WTC11 (cell line): ENCODE results near the gene NPAS2. TPM values are rescaled to one million over a fixed set of nuclear protein-coding genes. Genes with fewer than 3 reads are reported as not detected.

Experiments used
- ATAC-seq: fragments of 200-7000 bp; cut with Tn5 transposase; 2 replicates; pipeline ENCODE4 v1.10.0; 2021; ENCODE audit warnings: mild to moderate bottlenecking, moderate library complexity
- CTCF ChIA-PET: fragments of 300-600 bp; sonication (Branson Sonifier 250); formaldehyde crosslinking; loops from one replicate; lab custom pipeline; 2021; ENCODE audit warnings: antibody characterized with exemption; lab: Charles Lee
- POLR2A ChIA-PET: fragments of 350-600 bp; sonication (Branson Sonifier 250); formaldehyde crosslinking; loops from one replicate; lab custom pipeline; 2021; ENCODE audit warnings: antibody characterized with exemption; lab: Charles Lee
- DNase-seq: peaks from one replicate; pipeline ENCODE4 v3.0.0; 2021; ENCODE audit warnings: low spot score
- H3K27ac Mint-ChIP-seq: 2 replicates; pipeline ENCODE4 v1.8.0; 2021; ENCODE audit warnings: mixed read lengths
- H3K27me3 Mint-ChIP-seq: 2 replicates; pipeline ENCODE4 v1.8.0; 2021; ENCODE audit warnings: low read depth, mild to moderate bottlenecking, moderate library complexity, mixed read lengths
- H3K36me3 Mint-ChIP-seq: 2 replicates; pipeline ENCODE4 v1.8.0; 2021; ENCODE audit warnings: mixed read lengths
- H3K4me1 Mint-ChIP-seq: 2 replicates; pipeline ENCODE4 v1.8.0; 2022; ENCODE audit warnings: mixed read lengths
- H3K4me3 Mint-ChIP-seq: 2 replicates; pipeline ENCODE4 v1.8.0; 2021; ENCODE audit warnings: mild to moderate bottlenecking, moderate library complexity, mixed read lengths
- H3K9me3 Mint-ChIP-seq: 2 replicates; pipeline ENCODE4 v1.8.0; 2021; ENCODE audit warnings: mixed read lengths
- ATF1 ChIP-seq: sonication (generic); formaldehyde crosslinking; IDR thresholded peaks from 2 replicates; pipeline ENCODE4 v1.8.1; 2023; ENCODE audit warnings: mild to moderate bottlenecking, moderate library complexity, missing genetic modification reagents
- CREB1 ChIP-seq: sonication (generic); formaldehyde crosslinking; IDR thresholded peaks from 2 replicates; pipeline ENCODE4 v1.8.0; 2023; ENCODE audit warnings: mild to moderate bottlenecking, missing genetic modification reagents
- CREM ChIP-seq: sonication (generic); formaldehyde crosslinking; IDR thresholded peaks from 2 replicates; pipeline ENCODE4 v1.8.1; 2022; ENCODE audit warnings: mild to moderate bottlenecking, missing genetic modification reagents, moderate library complexity
- FOXK1 ChIP-seq: sonication (generic); formaldehyde crosslinking; IDR thresholded peaks from 2 replicates; pipeline ENCODE4 v1.8.0; 2022; ENCODE audit warnings: mild to moderate bottlenecking, moderate library complexity, missing genetic modification reagents
- FOXP1 ChIP-seq: sonication (generic); formaldehyde crosslinking; IDR thresholded peaks from 2 replicates; pipeline ENCODE4 v1.8.0; 2022; ENCODE audit warnings: missing genetic modification reagents, mild to moderate bottlenecking, moderate library complexity, borderline replicate concordance
- JAZF1 ChIP-seq: fragments of 250-450 bp; sonication (Bioruptor Pico); IDR thresholded peaks from 2 replicates; pipeline ENCODE4 v1.9.0; 2021; ENCODE audit warnings: moderate library complexity, mild to moderate bottlenecking, inconsistent platforms
- JUN ChIP-seq: sonication (generic); formaldehyde crosslinking; IDR thresholded peaks from 2 replicates; pipeline ENCODE4 v1.8.0; 2023; ENCODE audit warnings: mild to moderate bottlenecking, missing genetic modification reagents
- MXD4 ChIP-seq: fragments of 250-450 bp; sonication (Bioruptor Pico); IDR thresholded peaks from 2 replicates; pipeline ENCODE4 v1.8.0; 2021; ENCODE audit warnings: mild to moderate bottlenecking, moderate library complexity, borderline replicate concordance
- MYBL2 ChIP-seq: sonication (generic); formaldehyde crosslinking; IDR thresholded peaks from 2 replicates; pipeline ENCODE4 v1.8.1; 2023; ENCODE audit warnings: mild to moderate bottlenecking, moderate library complexity, missing genetic modification reagents
- NFE2L1 ChIP-seq: sonication (generic); formaldehyde crosslinking; IDR thresholded peaks from 2 replicates; pipeline ENCODE4 v1.8.1; 2023; ENCODE audit warnings: missing genetic modification reagents
- NR1H2 ChIP-seq: sonication (generic); formaldehyde crosslinking; IDR thresholded peaks from 2 replicates; pipeline ENCODE4 v1.9.0; 2021; ENCODE audit warnings: mild to moderate bottlenecking, moderate library complexity, missing genetic modification reagents
- SMAD4 ChIP-seq: sonication (generic); formaldehyde crosslinking; IDR thresholded peaks from 2 replicates; pipeline ENCODE4 v1.8.0; 2022; ENCODE audit warnings: mild to moderate bottlenecking, missing genetic modification reagents
- TEAD1 ChIP-seq: sonication (generic); formaldehyde crosslinking; IDR thresholded peaks from 2 replicates; pipeline ENCODE4 v1.8.0; 2022; ENCODE audit warnings: mild to moderate bottlenecking, missing genetic modification reagents
- TP53 ChIP-seq: sonication (generic); formaldehyde crosslinking; IDR thresholded peaks from 2 replicates; pipeline ENCODE4 v1.8.1; 2023; ENCODE audit warnings: mild to moderate bottlenecking, missing genetic modification reagents
- ZBTB21 ChIP-seq: sonication (generic); formaldehyde crosslinking; IDR thresholded peaks from 2 replicates; pipeline ENCODE4 v1.8.1; 2023; ENCODE audit warnings: mild to moderate bottlenecking, missing genetic modification reagents, borderline replicate concordance
- ZNF121 ChIP-seq: sonication (generic); formaldehyde crosslinking; IDR thresholded peaks from 2 replicates; pipeline ENCODE4 v1.8.0; 2023; ENCODE audit warnings: missing genetic modification reagents
- ZNF138 ChIP-seq: sonication (generic); formaldehyde crosslinking; conservative IDR thresholded peaks from 2 replicates; pipeline ENCODE4 v1.8.1; 2022; ENCODE audit warnings: mild to moderate bottlenecking, moderate library complexity, missing genetic modification reagents
- ZNF317 ChIP-seq: sonication (generic); formaldehyde crosslinking; IDR thresholded peaks from 2 replicates; pipeline ENCODE4 v1.8.1; 2023; ENCODE audit warnings: low read depth, mild to moderate bottlenecking, moderate library complexity, missing genetic modification reagents, borderline replicate concordance
- ZNF396 ChIP-seq: fragments of 250-450 bp; sonication (Bioruptor Pico); IDR thresholded peaks from 2 replicates; pipeline ENCODE4 v1.8.0; 2021; ENCODE audit warnings: mild to moderate bottlenecking, moderate library complexity, borderline replicate concordance
- ZNF671 ChIP-seq: fragments of 250-450 bp; sonication (Bioruptor Pico); IDR thresholded peaks from 2 replicates; pipeline ENCODE4 v1.8.0; 2021; ENCODE audit warnings: mild to moderate bottlenecking
- total RNA-seq: library from RNA; stranded (reverse); gene quantifications from 3 replicates; pipeline ENCODE4 v1.2.3, GENCODE V29; 2021
- TF ChIP-seq, protein P1 (sequence below): sonication (generic); formaldehyde crosslinking; IDR thresholded peaks from 2 replicates; pipeline ENCODE4 v1.8.0; 2022; ENCODE audit warnings: mild to moderate bottlenecking, missing genetic modification reagents
- TF ChIP-seq, protein P2 (sequence below): fragments of 250-450 bp; sonication (Bioruptor Pico); conservative IDR thresholded peaks from 2 replicates; pipeline ENCODE4 v1.9.0; 2021; ENCODE audit warnings: mild to moderate bottlenecking
- TF ChIP-seq, protein P3 (sequence below): sonication (generic); formaldehyde crosslinking; IDR thresholded peaks from 2 replicates; pipeline ENCODE4 v1.8.1; 2023; ENCODE audit warnings: mild to moderate bottlenecking, moderate library complexity, missing genetic modification reagents
- TF ChIP-seq, protein P4 (sequence below): sonication (generic); formaldehyde crosslinking; IDR thresholded peaks from 2 replicates; pipeline ENCODE4 v1.8.0; 2023; ENCODE audit warnings: mild to moderate bottlenecking, missing genetic modification reagents
- TF ChIP-seq, protein P5 (sequence below): sonication (generic); formaldehyde crosslinking; conservative IDR thresholded peaks from 2 replicates; pipeline ENCODE4 v1.8.1; 2022; ENCODE audit warnings: mild to moderate bottlenecking, missing genetic modification reagents
- TF ChIP-seq, protein P6 (sequence below): sonication (generic); formaldehyde crosslinking; IDR thresholded peaks from 2 replicates; pipeline ENCODE4 v1.8.1; 2023; ENCODE audit warnings: mild to moderate bottlenecking, missing genetic modification reagents, moderate library complexity

NPAS2 gene
- total RNA-seq, 1 experiment from 2014 or later, result 2.6 TPM

DNA sequence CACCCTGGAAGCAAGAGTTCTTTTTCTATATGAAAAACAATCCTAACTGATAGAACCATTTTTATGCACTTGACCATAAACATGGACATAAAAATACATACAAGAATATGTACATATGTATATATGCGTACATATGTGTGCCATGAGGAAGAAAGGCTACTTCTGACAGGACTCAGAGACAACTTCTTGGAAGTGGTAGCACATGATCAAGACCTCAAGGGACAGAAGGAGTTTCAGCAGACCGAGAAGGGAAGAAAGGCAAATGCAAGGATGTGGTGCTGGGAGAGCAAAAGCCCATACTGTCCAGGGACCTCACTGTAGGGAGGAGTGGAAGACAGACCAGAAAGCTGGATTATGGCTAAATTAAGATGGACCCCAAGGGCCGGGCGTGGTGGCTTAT is 11.4 kb upstream of the NPAS2 start:
- POLR2A ChIA-PET, result no interaction called here
- Mint-ChIP-seq H3K4me1 (peaks cover 32% of the 10 kb centered on the region), H3K27me3 (no peaks in the 10 kb centered on the region), H3K27ac (no peak overlapping the region), H3K9me3 (peaks cover 9% of the 10 kb centered on the region; the same call in 1 of the 2 replicates), H3K4me3 (no peak overlapping the region)
- DNase-seq, result no peak
- ATAC-seq, result no peak
- CTCF ChIA-PET, result no interaction called here
- no peak for TF ChIP-seq MXD4 (CRISPR knock-in tag)
- no peak for TF ChIP-seq NFE2L1 (CRISPR knock-in tag)
- no peak for TF ChIP-seq ZNF396 (CRISPR knock-in tag)
- TF ChIP-seq, protein P1, sequence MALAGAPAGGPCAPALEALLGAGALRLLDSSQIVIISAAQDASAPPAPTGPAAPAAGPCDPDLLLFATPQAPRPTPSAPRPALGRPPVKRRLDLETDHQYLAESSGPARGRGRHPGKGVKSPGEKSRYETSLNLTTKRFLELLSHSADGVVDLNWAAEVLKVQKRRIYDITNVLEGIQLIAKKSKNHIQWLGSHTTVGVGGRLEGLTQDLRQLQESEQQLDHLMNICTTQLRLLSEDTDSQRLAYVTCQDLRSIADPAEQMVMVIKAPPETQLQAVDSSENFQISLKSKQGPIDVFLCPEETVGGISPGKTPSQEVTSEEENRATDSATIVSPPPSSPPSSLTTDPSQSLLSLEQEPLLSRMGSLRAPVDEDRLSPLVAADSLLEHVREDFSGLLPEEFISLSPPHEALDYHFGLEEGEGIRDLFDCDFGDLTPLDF (CRISPR knock-in tag), result no peak
- TF ChIP-seq ATF1 (CRISPR knock-in tag), result no peak
- no peak for TF ChIP-seq ZNF317 (CRISPR knock-in tag)
- TF ChIP-seq ZBTB21 (CRISPR knock-in tag), result no peak
- TF ChIP-seq, protein P2, sequence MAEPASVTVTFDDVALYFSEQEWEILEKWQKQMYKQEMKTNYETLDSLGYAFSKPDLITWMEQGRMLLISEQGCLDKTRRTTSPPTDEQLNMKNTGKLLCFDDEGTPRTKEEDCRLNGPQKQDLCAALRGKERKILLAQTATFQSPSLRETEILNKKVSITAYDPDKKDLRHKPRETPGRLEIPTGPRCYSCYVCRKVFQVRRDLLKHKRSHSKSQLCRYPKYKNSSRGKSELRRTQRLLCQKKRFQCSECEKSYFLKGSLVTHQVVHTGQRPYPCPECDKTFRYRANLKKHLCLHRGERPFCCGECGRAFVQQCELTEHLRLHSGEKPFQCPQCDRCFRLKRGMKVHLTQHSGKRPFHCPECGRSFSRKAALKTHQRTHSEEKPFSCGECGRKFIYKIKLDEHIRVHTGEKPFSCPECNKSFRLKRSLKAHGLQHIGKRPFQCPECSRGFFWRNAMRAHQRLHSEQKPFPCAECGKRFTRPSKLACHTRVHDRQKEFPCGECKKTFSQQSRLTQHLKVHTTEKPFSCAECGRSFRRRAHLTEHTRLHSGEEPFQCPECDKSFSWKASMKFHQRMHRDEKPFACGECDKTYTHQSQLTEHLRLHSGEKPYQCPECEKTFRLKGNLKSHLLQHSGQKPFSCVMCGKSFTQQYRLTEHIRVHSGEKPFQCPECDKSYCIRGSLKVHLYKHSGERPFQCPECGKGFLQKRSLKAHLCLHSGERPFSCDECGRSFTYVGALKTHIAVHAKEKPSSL (CRISPR knock-in tag), result no peak
- no peak for TF ChIP-seq NR1H2 (CRISPR knock-in tag)
- TF ChIP-seq FOXP1 (CRISPR knock-in tag), result no peak
- no peak for TF ChIP-seq JUN (CRISPR knock-in tag)
- TF ChIP-seq TP53, result no peak
- TF ChIP-seq, protein P3, sequence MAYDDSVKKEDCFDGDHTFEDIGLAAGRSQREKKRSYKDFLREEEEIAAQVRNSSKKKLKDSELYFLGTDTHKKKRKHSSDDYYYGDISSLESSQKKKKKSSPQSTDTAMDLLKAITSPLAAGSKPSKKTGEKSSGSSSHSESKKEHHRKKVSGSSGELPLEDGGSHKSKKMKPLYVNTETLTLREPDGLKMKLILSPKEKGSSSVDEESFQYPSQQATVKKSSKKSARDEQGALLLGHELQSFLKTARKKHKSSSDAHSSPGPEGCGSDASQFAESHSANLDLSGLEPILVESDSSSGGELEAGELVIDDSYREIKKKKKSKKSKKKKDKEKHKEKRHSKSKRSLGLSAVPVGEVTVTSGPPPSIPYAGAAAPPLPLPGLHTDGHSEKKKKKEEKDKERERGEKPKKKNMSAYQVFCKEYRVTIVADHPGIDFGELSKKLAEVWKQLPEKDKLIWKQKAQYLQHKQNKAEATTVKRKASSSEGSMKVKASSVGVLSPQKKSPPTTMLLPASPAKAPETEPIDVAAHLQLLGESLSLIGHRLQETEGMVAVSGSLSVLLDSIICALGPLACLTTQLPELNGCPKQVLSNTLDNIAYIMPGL (CRISPR knock-in tag), result no peak
- TF ChIP-seq, protein P4, sequence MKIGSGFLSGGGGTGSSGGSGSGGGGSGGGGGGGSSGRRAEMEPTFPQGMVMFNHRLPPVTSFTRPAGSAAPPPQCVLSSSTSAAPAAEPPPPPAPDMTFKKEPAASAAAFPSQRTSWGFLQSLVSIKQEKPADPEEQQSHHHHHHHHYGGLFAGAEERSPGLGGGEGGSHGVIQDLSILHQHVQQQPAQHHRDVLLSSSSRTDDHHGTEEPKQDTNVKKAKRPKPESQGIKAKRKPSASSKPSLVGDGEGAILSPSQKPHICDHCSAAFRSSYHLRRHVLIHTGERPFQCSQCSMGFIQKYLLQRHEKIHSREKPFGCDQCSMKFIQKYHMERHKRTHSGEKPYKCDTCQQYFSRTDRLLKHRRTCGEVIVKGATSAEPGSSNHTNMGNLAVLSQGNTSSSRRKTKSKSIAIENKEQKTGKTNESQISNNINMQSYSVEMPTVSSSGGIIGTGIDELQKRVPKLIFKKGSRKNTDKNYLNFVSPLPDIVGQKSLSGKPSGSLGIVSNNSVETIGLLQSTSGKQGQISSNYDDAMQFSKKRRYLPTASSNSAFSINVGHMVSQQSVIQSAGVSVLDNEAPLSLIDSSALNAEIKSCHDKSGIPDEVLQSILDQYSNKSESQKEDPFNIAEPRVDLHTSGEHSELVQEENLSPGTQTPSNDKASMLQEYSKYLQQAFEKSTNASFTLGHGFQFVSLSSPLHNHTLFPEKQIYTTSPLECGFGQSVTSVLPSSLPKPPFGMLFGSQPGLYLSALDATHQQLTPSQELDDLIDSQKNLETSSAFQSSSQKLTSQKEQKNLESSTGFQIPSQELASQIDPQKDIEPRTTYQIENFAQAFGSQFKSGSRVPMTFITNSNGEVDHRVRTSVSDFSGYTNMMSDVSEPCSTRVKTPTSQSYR, result no peak
- TF ChIP-seq, protein P5, sequence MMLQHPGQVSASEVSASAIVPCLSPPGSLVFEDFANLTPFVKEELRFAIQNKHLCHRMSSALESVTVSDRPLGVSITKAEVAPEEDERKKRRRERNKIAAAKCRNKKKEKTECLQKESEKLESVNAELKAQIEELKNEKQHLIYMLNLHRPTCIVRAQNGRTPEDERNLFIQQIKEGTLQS, result no peak
- TF ChIP-seq, all 79 proteins: peak for 0
- no peaks in the 10 kb centered on the region for H3K36me3 Mint-ChIP-seq

DNA sequence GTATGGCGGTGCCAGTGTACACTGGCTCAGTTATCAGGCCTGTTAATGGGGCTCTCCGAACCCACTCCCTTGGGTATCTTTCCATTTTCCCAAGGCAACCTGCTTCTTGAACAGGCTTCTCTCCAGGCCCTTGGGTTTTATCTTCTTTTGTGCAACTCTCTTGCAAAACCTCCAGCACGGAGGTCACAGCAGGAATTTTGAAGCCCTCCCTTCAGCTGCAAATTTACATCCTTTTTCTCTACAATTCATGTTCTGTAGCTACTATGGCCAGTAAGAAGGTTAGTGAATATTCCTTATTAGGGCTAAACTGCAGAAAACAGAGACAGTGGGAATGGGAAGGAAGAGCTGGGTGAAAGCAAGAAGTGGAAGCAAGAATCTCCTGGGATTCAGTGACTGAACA is 10.4 kb upstream of the NPAS2 start:
- ChIA-PET POLR2A (no interaction called here), CTCF (interaction anchor here (0.5 to 1.1 kb wide), 3 partner anchors 9 to 122 kb away, joined by 3 to 4 read pairs (median 4); no protein-coding TSS in a partner anchor)
- peak overlapping the region; percentile 0; the same call in 1 of the 2 replicates for H3K27ac Mint-ChIP-seq
- DNase-seq (no peak), ATAC-seq (no peak)
- H3K36me3 Mint-ChIP-seq, result no peaks in the 10 kb centered on the region
- H3K27me3 Mint-ChIP-seq, result peaks cover 5% of the 10 kb centered on the region
- H3K4me1 Mint-ChIP-seq, result peaks cover 40% of the 10 kb centered on the region
- peaks cover 9% of the 10 kb centered on the region; the same call in 1 of the 2 replicates for H3K9me3 Mint-ChIP-seq
- H3K4me3 Mint-ChIP-seq, result no peak overlapping the region
- TF ChIP-seq CREM (CRISPR knock-in tag) (no peak), JAZF1 (CRISPR knock-in tag) (no peak), ZNF396 (CRISPR knock-in tag) (no peak), TEAD1 (CRISPR knock-in tag) (no peak), MYBL2 (no peak), FOXK1 (CRISPR knock-in tag) (no peak), SMAD4 (no peak), TP53 (no peak), NFE2L1 (CRISPR knock-in tag) (no peak), ZNF138 (CRISPR knock-in tag) (no peak), NR1H2 (CRISPR knock-in tag) (no peak), ZNF671 (CRISPR knock-in tag) (no peak), ZNF121 (no peak), CREB1 (CRISPR knock-in tag) (no peak)
- TF ChIP-seq, protein P3 (CRISPR knock-in tag), result no peak
- TF ChIP-seq, protein P6, sequence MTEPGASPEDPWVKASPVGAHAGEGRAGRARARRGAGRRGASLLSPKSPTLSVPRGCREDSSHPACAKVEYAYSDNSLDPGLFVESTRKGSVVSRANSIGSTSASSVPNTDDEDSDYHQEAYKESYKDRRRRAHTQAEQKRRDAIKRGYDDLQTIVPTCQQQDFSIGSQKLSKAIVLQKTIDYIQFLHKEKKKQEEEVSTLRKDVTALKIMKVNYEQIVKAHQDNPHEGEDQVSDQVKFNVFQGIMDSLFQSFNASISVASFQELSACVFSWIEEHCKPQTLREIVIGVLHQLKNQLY (CRISPR knock-in tag), result no peak
